Smooth muscle cell (in vitro differentiated cells): ENCODE data around the gene DONSON. TPM values are rescaled to one million over a fixed set of nuclear protein-coding genes. Genes with fewer than 3 reads are reported as not detected.

Experiments
- DNase-seq: peaks from one replicate; lab custom pipeline; 2025; ENCODE audit not compliant: unreplicated experiment; lab: John Stamatoyannopoulos, UW
- H2AFZ ChIP-seq: fragments of 200-600 bp; sonication (generic); 2 replicates; pipeline ENCODE4 v1.6.0; 2016; ENCODE audit warnings: antibody characterized with exemption, low read depth, mild to moderate bottlenecking
- H3F3A ChIP-seq: fragments of 200-600 bp; sonication (generic); 2 replicates; pipeline ENCODE4 v1.6.0; 2017; ENCODE audit warnings: antibody characterized with exemption, low read depth
- H3K27ac ChIP-seq: fragments of 200-600 bp; sonication (generic); 2 replicates; pipeline ENCODE4 v1.5.1; 2016; ENCODE audit warnings: low read depth, mild to moderate bottlenecking
- H3K27me3 ChIP-seq: fragments of 200-600 bp; sonication (generic); 2 replicates; pipeline ENCODE4 v1.6.1; 2016; ENCODE audit warnings: low read depth, mild to moderate bottlenecking
- H3K36me3 ChIP-seq: fragments of 200-600 bp; sonication (generic); 2 replicates; pipeline ENCODE4 v1.5.1; 2016; ENCODE audit warnings: low read depth
- H3K4me1 ChIP-seq: fragments of 200-600 bp; sonication (generic); 2 replicates; pipeline ENCODE4 v1.5.1; 2016; ENCODE audit warnings: low read depth
- H3K4me2 ChIP-seq: fragments of 200-600 bp; sonication (generic); 2 replicates; pipeline ENCODE4 v1.6.0; 2016; ENCODE audit warnings: mild to moderate bottlenecking
- H3K4me3 ChIP-seq: fragments of 200-600 bp; sonication (generic); 2 replicates; pipeline ENCODE4 v1.5.1; 2016; ENCODE audit warnings: mild to moderate bottlenecking
- H3K79me2 ChIP-seq: fragments of 200-600 bp; sonication (generic); 2 replicates; pipeline ENCODE4 v1.6.0; 2016; ENCODE audit warnings: low read depth, mild to moderate bottlenecking
- H3K9ac ChIP-seq: fragments of 200-600 bp; sonication (generic); 2 replicates; pipeline ENCODE4 v1.6.0; 2016; ENCODE audit warnings: low read depth
- H3K9me3 ChIP-seq: fragments of 200-600 bp; sonication (generic); replicated peaks from 2 replicates; pipeline ENCODE4 v1.5.1; 2016; ENCODE audit warnings: low read depth
- H4K20me1 ChIP-seq: fragments of 200-600 bp; sonication (generic); 2 replicates; pipeline ENCODE4 v1.6.0; 2016; ENCODE audit warnings: low read depth
- CTCF ChIP-seq: fragments of 200-600 bp; sonication (generic); IDR thresholded peaks from 2 replicates; pipeline ENCODE4 v1.5.1; 2017; ENCODE audit warnings: borderline replicate concordance, mild to moderate bottlenecking, antibody characterized with exemption; ENCODE audit not compliant: insufficient read depth, poor library complexity, severe bottlenecking
- WGBS: methylation state at CpG from one replicate; pipeline ENCODE4 v1.1.7; 2016; ENCODE audit warnings: low lambda C conversion rate; 5-methylcytosine and 5-hydroxymethylcytosine counted together
- polyA plus RNA-seq: library from polyadenylated mRNA; unstranded; fragments of >200 nt; fragmentation: Nextera tagmentation; extraction: Ambion mirVana; gene quantifications from 2 replicates; pipeline ENCODE4 v1.2.1, GENCODE V29; 2016
- total RNA-seq: library from RNA; depleted of rRNA; stranded (reverse); fragments of >200 nt; gene quantifications from 2 replicates; pipeline ENCODE4 v1.2.3, GENCODE V29; 2014

The DONSON gene
- total and polyA plus RNA-seq, 2 experiments from 2014 or later = 38.0 to 41.7 TPM

GRCh38 chr21:33559813-33560212 lies 28.7 kb downstream of the DONSON start:
- H3K4me1 ChIP-seq = no peaks in the 10 kb centered on the region
- no peak for TF ChIP-seq CTCF
- H3K27me3 ChIP-seq = no peaks in the 10 kb centered on the region
- H3K79me2 ChIP-seq = peaks cover 98% of the 10 kb centered on the region
- DNase-seq = no peak
- no peak overlapping the region for H3K9ac ChIP-seq
- WGBS = 97% methylated on average over 10 of the region's 10 CpGs
- peaks cover 35% of the 10 kb centered on the region for H3F3A ChIP-seq
- no peak overlapping the region for H2AFZ ChIP-seq
- H3K9me3 ChIP-seq = no peaks in the 10 kb centered on the region
- H3K4me2 ChIP-seq = no peak overlapping the region
- peaks cover 98% of the 10 kb centered on the region for H4K20me1 ChIP-seq
- H3K36me3 ChIP-seq = peaks cover 53% of the 10 kb centered on the region
- H3K27ac ChIP-seq = peak overlapping the region; percentile 13
- no peak overlapping the region for H3K4me3 ChIP-seq

- no peak overlapping the region for H2AFZ ChIP-seq
- H4K20me1 ChIP-seq = peaks cover 98% of the 10 kb centered on the region
- H3K4me3 ChIP-seq = no peak overlapping the region
- no peak overlapping the region for H3K4me2 ChIP-seq
- no peaks in the 10 kb centered on the region for H3K27me3 ChIP-seq
- peaks cover 98% of the 10 kb centered on the region for H3K79me2 ChIP-seq
- 68% methylated on average over 4 of the region's 4 CpGs for WGBS
- H3K9me3 ChIP-seq = no peaks in the 10 kb centered on the region
- H3K27ac ChIP-seq = peak overlapping the region; percentile 13
- H3K9ac ChIP-seq = no peak overlapping the region
- H3K36me3 ChIP-seq = peaks cover 59% of the 10 kb centered on the region
- no peak for TF ChIP-seq CTCF
- DNase-seq = no peak
- peaks cover 31% of the 10 kb centered on the region for H3F3A ChIP-seq
- H3K4me1 ChIP-seq = no peaks in the 10 kb centered on the region
Observed at GRCh38 chr21:33558777-33559421, 29.6 kb downstream of the DONSON start.

- Histone ChIP-seq H3K4me2 (no peak overlapping the region), H3K36me3 (peaks cover 73% of the 10 kb centered on the region), H2AFZ (no peak overlapping the region), H3F3A (peaks cover 31% of the 10 kb centered on the region), H3K9ac (no peak overlapping the region), H4K20me1 (peaks cover 98% of the 10 kb centered on the region), H3K4me3 (no peak overlapping the region), H3K4me1 (no peaks in the 10 kb centered on the region), H3K79me2 (peaks cover 98% of the 10 kb centered on the region), H3K27ac (no peak overlapping the region), H3K27me3 (no peaks in the 10 kb centered on the region), H3K9me3 (no peaks in the 10 kb centered on the region)
- 98% methylated on average over 19 of the region's 19 CpGs for WGBS
- no peak for TF ChIP-seq CTCF
- DNase-seq = no peak
Observed at GRCh38 chr21:33557447-33557846, 31.0 kb downstream of the DONSON start.

GRCh38 chr21:33554982-33555344 lies 33.5 kb downstream of the DONSON start:
- DNase-seq = no peak
- Histone ChIP-seq H3K4me1 (no peaks in the 10 kb centered on the region), H3K27ac (no peak overlapping the region), H3F3A (peaks cover 24% of the 10 kb centered on the region), H2AFZ (no peak overlapping the region), H3K79me2 (peaks cover 98% of the 10 kb centered on the region), H3K4me3 (no peak overlapping the region), H3K36me3 (peaks cover 71% of the 10 kb centered on the region), H4K20me1 (peaks cover 98% of the 10 kb centered on the region), H3K4me2 (no peak overlapping the region), H3K27me3 (no peaks in the 10 kb centered on the region), H3K9me3 (no peaks in the 10 kb centered on the region), H3K9ac (no peak overlapping the region)
- 95% methylated on average over 20 of the region's 32 CpGs for WGBS
- no peak for TF ChIP-seq CTCF
